IMR-90 (cell line): ENCODE data around the gene GRB14. TPM values are rescaled to one million over a fixed set of nuclear protein-coding genes. Genes with fewer than 3 reads are reported as not detected.

Experiments used
- ATAC-seq: fragments of 200-7000 bp; cut with Tn5 transposase; 2 replicates; pipeline ENCODE4 v1.9.1; 2020; ENCODE audit warnings: low read depth, mild to moderate bottlenecking, moderate library complexity
- BruUV-seq: library from RNA; stranded (reverse); fragments of 400-500 nt; replicated peaks from 2 replicates; lab custom pipeline; 2021; lab: Mats Ljungman, UMichigan
- CTCF ChIA-PET: fragments of 300-600 bp; formaldehyde crosslinking; extraction: SDS; loops from one replicate; lab custom pipeline; 2021; ENCODE audit warnings: antibody characterized with exemption; lab: Yijun Ruan, JAX
- POLR2A ChIA-PET: fragments of 300-600 bp; sonication (Branson Sonifier 250); formaldehyde crosslinking; loops from one replicate; lab custom pipeline; 2022; ENCODE audit warnings: antibody characterized with exemption; ENCODE audit not compliant: unreplicated experiment; lab: Charles Lee
- DNase-seq: peaks from one replicate; pipeline ENCODE4 v3.0.0; 2013
- H2AFZ ChIP-seq: replicated peaks from 2 replicates; pipeline ENCODE3; 2013; ENCODE audit warnings: low read length, mild to moderate bottlenecking; ENCODE audit not compliant: poor library complexity
- H2AK5ac ChIP-seq: 2 replicates; pipeline ENCODE4 v1.6.1; 2013; ENCODE audit warnings: low read depth, low read length, inconsistent platforms
- H2AK9ac ChIP-seq: replicated peaks from 2 replicates; pipeline ENCODE3; 2013; ENCODE audit warnings: mild to moderate bottlenecking, low read depth, low read length, moderate library complexity; ENCODE audit not compliant: poor library complexity
- H2BK120ac ChIP-seq: 2 replicates; pipeline ENCODE4 v1.6.1; 2013; ENCODE audit warnings: low read depth, low read length, inconsistent platforms
- H2BK15ac ChIP-seq: 3 replicates; pipeline ENCODE4 v1.6.1; 2013; ENCODE audit warnings: low read depth, low read length, inconsistent platforms
- H2BK20ac ChIP-seq: 2 replicates; pipeline ENCODE4 v1.6.1; 2013; ENCODE audit warnings: low read depth, mild to moderate bottlenecking, inconsistent platforms, low read length, moderate library complexity
- H2BK5ac ChIP-seq: 2 replicates; pipeline ENCODE4 v1.6.1; 2013; ENCODE audit warnings: mild to moderate bottlenecking, low read depth, low read length, inconsistent platforms; ENCODE audit not compliant: poor library complexity, severe bottlenecking
- H3K14ac ChIP-seq: replicated peaks from 2 replicates; pipeline ENCODE4 v1.6.1; 2013; ENCODE audit warnings: low read depth, low read length, inconsistent platforms
- H3K18ac ChIP-seq: 2 replicates; pipeline ENCODE4 v1.6.1; 2013; ENCODE audit warnings: low read depth, low read length, control low read depth
- H3K23ac ChIP-seq: 2 replicates; pipeline ENCODE4 v1.6.1; 2013; ENCODE audit warnings: low read depth, low read length, inconsistent platforms
- H3K27ac ChIP-seq: 2 replicates; pipeline ENCODE4 v1.5.1; 2013; ENCODE audit warnings: mild to moderate bottlenecking, control low read depth, low read length; ENCODE audit not compliant: insufficient read depth
- H3K27me3 ChIP-seq: 2 replicates; pipeline ENCODE4 v1.6.1; 2013; ENCODE audit warnings: low read length; ENCODE audit not compliant: control insufficient read depth, insufficient read depth
- H3K36me3 ChIP-seq: 2 replicates; pipeline ENCODE4 v1.6.1; 2013; ENCODE audit warnings: low read length, mixed read lengths; ENCODE audit not compliant: control insufficient read depth, insufficient read depth
- H3K4ac ChIP-seq: 2 replicates; pipeline ENCODE4 v1.6.1; 2013; ENCODE audit warnings: low read depth, low read length, inconsistent platforms
- H3K4me1 ChIP-seq: 2 replicates; pipeline ENCODE4 v1.6.1; 2013; ENCODE audit warnings: low read length, mixed read lengths; ENCODE audit not compliant: control insufficient read depth, insufficient read depth
- H3K4me2 ChIP-seq: 2 replicates; pipeline ENCODE4 v1.6.1; 2013; ENCODE audit warnings: low read depth, mild to moderate bottlenecking, control low read depth, low read length, moderate library complexity
- H3K4me3 ChIP-seq: 2 replicates; pipeline ENCODE4 v1.5.1; 2013; ENCODE audit warnings: low read depth, mild to moderate bottlenecking, control low read depth, low read length, moderate library complexity; ENCODE audit not compliant: insufficient read depth
- H3K56ac ChIP-seq: 2 replicates; pipeline ENCODE4 v1.6.1; 2013; ENCODE audit warnings: low read length, inconsistent platforms; ENCODE audit not compliant: insufficient read depth; ENCODE audit errors: extremely low read depth
- H3K79me1 ChIP-seq, 2 experiments: 2 replicates each; pipeline ENCODE4 v1.6.1; 2013; ENCODE audit warnings: low read length in 2 of 2, inconsistent platforms in 1 of 2, low read depth in 1 of 2
- H3K9ac ChIP-seq: 2 replicates; pipeline ENCODE4 v1.6.1; 2013; ENCODE audit warnings: low read depth, low read length, control low read depth
- H3K9me1 ChIP-seq: 2 replicates; pipeline ENCODE4 v1.6.1; 2013; ENCODE audit warnings: low read length, inconsistent platforms; ENCODE audit not compliant: insufficient read depth
- H3K9me3 ChIP-seq: 2 replicates; pipeline ENCODE4 v1.6.1; 2013; ENCODE audit warnings: low read length; ENCODE audit not compliant: control insufficient read depth, insufficient read depth
- H4K20me1 ChIP-seq: 2 replicates; pipeline ENCODE4 v1.6.1; 2013; ENCODE audit warnings: low read length, inconsistent platforms; ENCODE audit not compliant: insufficient read depth
- H4K5ac ChIP-seq: 2 replicates; pipeline ENCODE4 v1.6.1; 2013; ENCODE audit warnings: mild to moderate bottlenecking, low read depth, low read length, control low read depth
- H4K8ac ChIP-seq, 2 experiments: 2 replicates each; pipeline ENCODE4 v1.6.1; 2013; ENCODE audit warnings: low read depth in 2 of 2, low read length in 2 of 2, control low read depth in 1 of 2, inconsistent platforms in 1 of 2
- H4K91ac ChIP-seq: 2 replicates; pipeline ENCODE4 v1.6.1; 2013; ENCODE audit warnings: low read depth, low read length, inconsistent platforms; ENCODE audit not compliant: insufficient read depth
- BHLHE40 ChIP-seq: fragments of 150-350 bp; IDR thresholded peaks from 2 replicates; pipeline ENCODE4 v1.6.1; 2016; ENCODE audit warnings: mild to moderate bottlenecking, low read depth, low read length
- CTCF ChIP-seq: conservative IDR thresholded peaks from 2 replicates; pipeline ENCODE4 v1.5.1; 2012; ENCODE audit warnings: mild to moderate bottlenecking, low read depth, low read length, improper control_type of control experiment
- ELK1 ChIP-seq: fragments of 150-350 bp; IDR thresholded peaks from 2 replicates; pipeline ENCODE4 v1.6.1; 2016; ENCODE audit warnings: low read depth, mild to moderate bottlenecking, low read length, moderate library complexity, borderline replicate concordance
- MAFK ChIP-seq: IDR thresholded peaks from 2 replicates; pipeline ENCODE4 v1.6.1; 2012; ENCODE audit warnings: low read depth, low read length, improper control_type of control experiment
- NFE2L2 ChIP-seq: fragments of 150-350 bp; IDR thresholded peaks from 2 replicates; pipeline ENCODE4 v1.6.1; 2016; ENCODE audit warnings: low read depth, mild to moderate bottlenecking, low read length
- SMC3 ChIP-seq: fragments of 150-350 bp; IDR thresholded peaks from 2 replicates; pipeline ENCODE4 v1.6.1; 2016; ENCODE audit warnings: low read depth, mild to moderate bottlenecking, antibody characterized with exemption, low read length, moderate library complexity
- WGBS, 2 experiments: methylation state at CpG; one replicate each; pipeline versions ENCODE4 v1.1.5 to v1.1.7; 2013; ENCODE audit warnings: missing lambda C conversion rate in 2 of 2; ENCODE audit not compliant: insufficient read length in 1 of 2; ENCODE audit errors: extremely low coverage in 2 of 2; 5-methylcytosine and 5-hydroxymethylcytosine counted together
- dilution Hi-C: fragments of 300-500 bp; cut with HindIII; formaldehyde crosslinking; loops from one replicate; pipeline ENCODE4 v1.14.3; 2018; ENCODE audit warnings: low sequenced_read_pairs; ENCODE audit not compliant: unreplicated experiment
- in situ Hi-C: fragments of 300-500 bp; cut with MboI; formaldehyde crosslinking; loops from 3 replicates; pipeline ENCODE4 v1.14.3; 2019; ENCODE audit warnings: low sequenced_read_pairs, inconsistent platforms, mixed read lengths
- intact Hi-C: fragments of 100-400 bp; cut with micrococcal nuclease; formaldehyde crosslinking; loops from 2 replicates; pipeline ENCODE4 v1.10.0; 2022
- polyA plus RNA-seq, 3 experiments: library from polyadenylated mRNA; depleted of rRNA; stranded (reverse); fragments of >200 nt; gene quantifications; 2 replicates each; pipeline ENCODE4 v1.2.3, GENCODE V29; 2012; ENCODE audit warnings: low replicate concordance in 1 of 3
- total RNA-seq: library from RNA; depleted of rRNA; stranded (reverse); fragments of >200 nt; gene quantifications from 2 replicates; pipeline ENCODE4 v1.2.3, GENCODE V29; 2012
- TF ChIP-seq, protein P1 (sequence below): fragments of 150-350 bp; IDR thresholded peaks from 2 replicates; pipeline ENCODE4 v1.6.1; 2017; ENCODE audit warnings: mild to moderate bottlenecking, antibody characterized with exemption, low read length, low read depth

Gene GRB14
- total and polyA plus RNA-seq, 2 of the 4 experiments (the other 2 are of a cell fraction): not detected

GRCh38 chr2:164496881-164497280 is 124.4 kb downstream of the GRB14 start:
- no TSS peak for BruUV-seq
- Histone ChIP-seq H4K8ac (no peak overlapping the region), H2AK9ac (no peak overlapping the region), H3K9me1 (no peaks in the 10 kb centered on the region), H4K91ac (no peak overlapping the region), H2BK15ac (no peak overlapping the region), H3K4me3 (no peak overlapping the region), H2AFZ (no peak overlapping the region), H3K27me3 (no peaks in the 10 kb centered on the region), H3K4me2 (no peak overlapping the region), H2BK20ac (no peak overlapping the region), H4K20me1 (no peaks in the 10 kb centered on the region), H3K18ac (no peak overlapping the region), H3K23ac (no peak overlapping the region), H3K9me3 (no peaks in the 10 kb centered on the region), H2BK120ac (no peak overlapping the region), H3K27ac (no peak overlapping the region), H3K4ac (no peak overlapping the region), H3K79me1 (no peaks in the 10 kb centered on the region), H3K14ac (no peak overlapping the region), H3K9ac (no peak overlapping the region), H2BK5ac (no peak overlapping the region), H3K4me1 (no peaks in the 10 kb centered on the region), H2AK5ac (no peak overlapping the region), H4K5ac (no peak overlapping the region), H3K56ac (no peak overlapping the region), H3K36me3 (no peaks in the 10 kb centered on the region)
- in situ Hi-C loops (loop anchor here (25.0 kb wide), 1 partner anchor 1310 kb away; no protein-coding TSS in a partner anchor), dilution Hi-C loops (no loop called here), intact Hi-C loops (loop anchor here (5.0 kb wide), 2 partner anchors 1305 to 1605 kb away; no protein-coding TSS in a partner anchor)
- POLR2A ChIA-PET: no interaction called here
- no peak for ATAC-seq
- WGBS, 2 experiments: no CpG with 5 or more reads among the region's 5 CpGs
- no peak for DNase-seq
- CTCF ChIA-PET: interaction anchor here (1.0 kb wide), 1 partner anchor 41 kb away, joined by 3 read pairs; no protein-coding TSS in a partner anchor
- TF ChIP-seq, protein P1, sequence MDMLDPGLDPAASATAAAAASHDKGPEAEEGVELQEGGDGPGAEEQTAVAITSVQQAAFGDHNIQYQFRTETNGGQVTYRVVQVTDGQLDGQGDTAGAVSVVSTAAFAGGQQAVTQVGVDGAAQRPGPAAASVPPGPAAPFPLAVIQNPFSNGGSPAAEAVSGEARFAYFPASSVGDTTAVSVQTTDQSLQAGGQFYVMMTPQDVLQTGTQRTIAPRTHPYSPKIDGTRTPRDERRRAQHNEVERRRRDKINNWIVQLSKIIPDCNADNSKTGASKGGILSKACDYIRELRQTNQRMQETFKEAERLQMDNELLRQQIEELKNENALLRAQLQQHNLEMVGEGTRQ: no peak
- TF ChIP-seq BHLHE40 (no peak), SMC3 (no peak), NFE2L2 (no peak), ELK1 (no peak), CTCF (no peak), MAFK (no peak)
